ENCODE results near the gene FAM98B.

DNA sequence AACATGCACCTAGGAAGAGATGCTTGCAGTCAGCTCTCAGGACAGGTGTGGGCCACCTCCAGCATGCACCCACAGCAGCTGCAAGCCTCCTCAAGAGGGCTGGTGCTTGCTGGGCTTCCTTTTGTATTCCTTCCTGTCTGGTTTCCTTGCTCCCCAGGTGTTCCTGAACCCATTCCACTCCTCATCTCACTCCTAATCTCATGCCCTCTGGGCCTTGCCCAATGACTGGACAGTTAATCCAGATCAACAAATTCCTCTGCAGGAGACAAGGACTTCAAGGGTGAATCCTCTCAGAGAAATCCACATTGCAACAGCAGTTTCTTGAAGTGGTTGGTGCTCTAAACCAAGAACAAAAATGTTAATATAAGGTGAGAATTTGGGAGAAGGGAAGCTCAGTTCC lies 80.0 kb downstream of the FAM98B start:
- no peak for TF ChIP-seq ZNF224 (CRISPR knock-in tag; IDR thresholded peaks at IDR 0.05)
- TF ChIP-seq POLR2A (IDR thresholded peaks at IDR 0.05; ENCODE audit: insufficient read depth in 1 of 2, low read depth in 2 of 2, low read length in 2 of 2) = no peak
- no peak for TF ChIP-seq FOXK2 (IDR thresholded peaks at IDR 0.05)
- TF ChIP-seq ZMAT5 (CRISPR knock-in tag; IDR thresholded peaks at IDR 0.05; ENCODE audit: borderline replicate concordance, low read depth) = no peak
